ENCODE results near the gene LRRC17.

The LRRC17 gene

GRCh38 chr7:102914585-102914984, 1.8 kb downstream of the LRRC17 start:
- Histone ChIP-seq H3K36me3 (ENCODE audit: control insufficient read depth in 4 of 4, insufficient read depth in 4 of 4, low read length in 3 of 4) (no peaks in the 10 kb centered on the region), H3K4me1 (ENCODE audit: control extremely low read depth in 1 of 4, control insufficient read depth in 4 of 4, insufficient read depth in 4 of 4, low read length in 3 of 4) (peaks cover 4 to 6% (median 5%) of the 10 kb centered on the region in 4 experiments), H3K9me3 (ENCODE audit: control extremely low read depth in 1 of 5, control insufficient read depth in 4 of 5, insufficient read depth in 2 of 5, low read depth in 1 of 5, low read length in 4 of 5) (no peaks in the 10 kb centered on the region), H3K27me3 (replicated peaks in 2 of 5; ENCODE audit: control insufficient read depth in 4 of 5, insufficient read depth in 5 of 5, low read length in 4 of 5) (no peaks in the 10 kb centered on the region), H3K27ac (ENCODE audit: insufficient read depth in 1 of 2, low read depth in 1 of 2, low read length in 2 of 2, poor library complexity in 1 of 2, severe bottlenecking in 2 of 2) (no peak overlapping the region), H3K4me3 (ENCODE audit: control insufficient read depth in 1 of 7, extremely low read depth in 1 of 7, insufficient read depth in 4 of 7, low read depth in 2 of 7, low read length in 6 of 7) (no peak overlapping the region)
- 99% methylated on average over 8 of the region's 8 CpGs for WGBS (ENCODE audit: insufficient coverage)
- ChIA-PET POLR2A (no interaction called here), CTCF (interaction anchor here (0.7 kb wide), 1 partner anchor 82 kb away, joined by 3 read pairs; no protein-coding TSS in a partner anchor)
- DNase-seq = no peak

DNA sequence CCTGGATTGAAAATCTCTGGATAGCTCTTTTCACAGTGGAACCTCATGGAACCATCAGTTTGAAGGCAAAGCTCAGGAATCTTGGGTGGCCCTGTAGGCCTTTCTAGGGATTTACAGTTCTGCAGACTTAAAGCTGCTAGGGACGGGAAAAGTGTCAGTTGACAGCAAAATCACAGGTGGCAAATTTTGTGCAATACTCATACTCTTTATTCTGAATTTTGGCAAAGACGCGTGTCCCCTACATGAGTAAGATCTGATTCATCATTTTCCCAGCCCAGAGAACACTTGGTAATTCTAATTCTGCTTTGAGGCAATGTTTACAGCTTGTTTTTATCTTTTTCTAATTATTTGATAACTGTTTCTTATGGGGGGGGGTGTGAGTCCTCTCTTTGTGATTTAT, 3.6 kb downstream of the LRRC17 start:
- H3K36me3 ChIP-seq (ENCODE audit: control insufficient read depth in 4 of 4, insufficient read depth in 4 of 4, low read length in 3 of 4) = no peaks in the 10 kb centered on the region
- no peak overlapping the region for H3K4me3 ChIP-seq (ENCODE audit: control insufficient read depth in 1 of 7, extremely low read depth in 1 of 7, insufficient read depth in 4 of 7, low read depth in 2 of 7, low read length in 6 of 7)
- H3K27ac ChIP-seq (ENCODE audit: insufficient read depth in 1 of 2, low read depth in 1 of 2, low read length in 2 of 2, poor library complexity in 1 of 2, severe bottlenecking in 2 of 2) = no peak overlapping the region
- no peak for DNase-seq
- H3K27me3 ChIP-seq (replicated peaks in 2 of 5; ENCODE audit: control insufficient read depth in 4 of 5, insufficient read depth in 5 of 5, low read length in 4 of 5) = no peaks in the 10 kb centered on the region
- ChIA-PET POLR2A (no interaction called here), CTCF (interaction anchor here (0.8 to 1.4 kb wide), 2 partner anchors 8 to 10 kb away, joined by 3 read pairs; no protein-coding TSS in a partner anchor)
- H3K4me1 ChIP-seq (ENCODE audit: control extremely low read depth in 1 of 4, control insufficient read depth in 4 of 4, insufficient read depth in 4 of 4, low read length in 3 of 4) = peaks cover 4 to 6% (median 5%) of the 10 kb centered on the region in 4 experiments
- 93% methylated on average over 3 of the region's 3 CpGs for WGBS (ENCODE audit: insufficient coverage)
- H3K9me3 ChIP-seq (ENCODE audit: control extremely low read depth in 1 of 5, control insufficient read depth in 4 of 5, insufficient read depth in 2 of 5, low read depth in 1 of 5, low read length in 4 of 5) = no peaks in the 10 kb centered on the region

- ChIA-PET POLR2A (no interaction called here), CTCF (interaction anchor here (0.8 to 1.4 kb wide), 4 partner anchors 8 to 19 kb away, joined by 3 read pairs; no protein-coding TSS in a partner anchor)
- H3K4me3 ChIP-seq (ENCODE audit: control insufficient read depth in 1 of 7, extremely low read depth in 1 of 7, insufficient read depth in 4 of 7, low read depth in 2 of 7, low read length in 6 of 7) = no peak overlapping the region
- H3K27ac ChIP-seq (ENCODE audit: insufficient read depth in 1 of 2, low read depth in 1 of 2, low read length in 2 of 2, poor library complexity in 1 of 2, severe bottlenecking in 2 of 2) = no peak overlapping the region
- H3K4me1 ChIP-seq (ENCODE audit: control extremely low read depth in 1 of 4, control insufficient read depth in 4 of 4, insufficient read depth in 4 of 4, low read length in 3 of 4) = peaks cover 4 to 6% (median 5%) of the 10 kb centered on the region in 4 experiments
- no peaks in the 10 kb centered on the region for H3K27me3 ChIP-seq (replicated peaks in 2 of 5; ENCODE audit: control insufficient read depth in 4 of 5, insufficient read depth in 5 of 5, low read length in 4 of 5)
- DNase-seq = no peak
- no peaks in the 10 kb centered on the region for H3K9me3 ChIP-seq (ENCODE audit: control extremely low read depth in 1 of 5, control insufficient read depth in 4 of 5, insufficient read depth in 2 of 5, low read depth in 1 of 5, low read length in 4 of 5)
- no peaks in the 10 kb centered on the region for H3K36me3 ChIP-seq (ENCODE audit: control insufficient read depth in 4 of 4, insufficient read depth in 4 of 4, low read length in 3 of 4)
Observed at GRCh38 chr7:102916881-102917280, 4.1 kb downstream of the LRRC17 start.

- H3K4me3 ChIP-seq (ENCODE audit: control insufficient read depth in 1 of 7, extremely low read depth in 1 of 7, insufficient read depth in 4 of 7, low read depth in 2 of 7, low read length in 6 of 7) = no peak overlapping the region
- no peaks in the 10 kb centered on the region for H3K9me3 ChIP-seq (ENCODE audit: control extremely low read depth in 1 of 5, control insufficient read depth in 4 of 5, insufficient read depth in 2 of 5, low read depth in 1 of 5, low read length in 4 of 5)
- ChIA-PET POLR2A (no interaction called here), CTCF (interaction anchor here (1.0 to 1.4 kb wide), 3 partner anchors 11 to 144 kb away, joined by 3 read pairs; no protein-coding TSS in a partner anchor)
- H3K36me3 ChIP-seq (ENCODE audit: control insufficient read depth in 4 of 4, insufficient read depth in 4 of 4, low read length in 3 of 4) = no peaks in the 10 kb centered on the region
- H3K4me1 ChIP-seq (ENCODE audit: control extremely low read depth in 1 of 4, control insufficient read depth in 4 of 4, insufficient read depth in 4 of 4, low read length in 3 of 4) = peaks cover 3 to 6% (median 4%) of the 10 kb centered on the region in 4 experiments
- WGBS (ENCODE audit: insufficient coverage) = 93% methylated on average over 4 of the region's 5 CpGs
- no peaks in the 10 kb centered on the region for H3K27me3 ChIP-seq (replicated peaks in 2 of 5; ENCODE audit: control insufficient read depth in 4 of 5, insufficient read depth in 5 of 5, low read length in 4 of 5)
- H3K27ac ChIP-seq (ENCODE audit: insufficient read depth in 1 of 2, low read depth in 1 of 2, low read length in 2 of 2, poor library complexity in 1 of 2, severe bottlenecking in 2 of 2) = no peak overlapping the region
- DNase-seq = no peak
Observed at GRCh38 chr7:102917436-102918353, 4.9 kb downstream of the LRRC17 start.

- ChIA-PET POLR2A (no interaction called here), CTCF (interaction anchor here (1.1 to 1.4 kb wide), 2 partner anchors 18 to 143 kb away, joined by 3 read pairs; no protein-coding TSS in a partner anchor)
- H3K9me3 ChIP-seq (ENCODE audit: control extremely low read depth in 1 of 5, control insufficient read depth in 4 of 5, insufficient read depth in 2 of 5, low read depth in 1 of 5, low read length in 4 of 5) = no peaks in the 10 kb centered on the region
- no peak overlapping the region for H3K4me3 ChIP-seq (ENCODE audit: control insufficient read depth in 1 of 7, extremely low read depth in 1 of 7, insufficient read depth in 4 of 7, low read depth in 2 of 7, low read length in 6 of 7)
- no peak for DNase-seq
- H3K36me3 ChIP-seq (ENCODE audit: control insufficient read depth in 4 of 4, insufficient read depth in 4 of 4, low read length in 3 of 4) = no peaks in the 10 kb centered on the region
- H3K4me1 ChIP-seq (ENCODE audit: control extremely low read depth in 1 of 4, control insufficient read depth in 4 of 4, insufficient read depth in 4 of 4, low read length in 3 of 4) = no peaks in the 10 kb centered on the region
- H3K27me3 ChIP-seq (replicated peaks in 2 of 5; ENCODE audit: control insufficient read depth in 4 of 5, insufficient read depth in 5 of 5, low read length in 4 of 5) = no peaks in the 10 kb centered on the region
- H3K27ac ChIP-seq (ENCODE audit: insufficient read depth in 1 of 2, low read depth in 1 of 2, low read length in 2 of 2, poor library complexity in 1 of 2, severe bottlenecking in 2 of 2) = no peak overlapping the region
- no CpG with 5 or more reads among the region's 1 CpG for WGBS (ENCODE audit: insufficient coverage)
Observed at GRCh38 chr7:102918845-102919244, 6.0 kb downstream of the LRRC17 start.

DNA sequence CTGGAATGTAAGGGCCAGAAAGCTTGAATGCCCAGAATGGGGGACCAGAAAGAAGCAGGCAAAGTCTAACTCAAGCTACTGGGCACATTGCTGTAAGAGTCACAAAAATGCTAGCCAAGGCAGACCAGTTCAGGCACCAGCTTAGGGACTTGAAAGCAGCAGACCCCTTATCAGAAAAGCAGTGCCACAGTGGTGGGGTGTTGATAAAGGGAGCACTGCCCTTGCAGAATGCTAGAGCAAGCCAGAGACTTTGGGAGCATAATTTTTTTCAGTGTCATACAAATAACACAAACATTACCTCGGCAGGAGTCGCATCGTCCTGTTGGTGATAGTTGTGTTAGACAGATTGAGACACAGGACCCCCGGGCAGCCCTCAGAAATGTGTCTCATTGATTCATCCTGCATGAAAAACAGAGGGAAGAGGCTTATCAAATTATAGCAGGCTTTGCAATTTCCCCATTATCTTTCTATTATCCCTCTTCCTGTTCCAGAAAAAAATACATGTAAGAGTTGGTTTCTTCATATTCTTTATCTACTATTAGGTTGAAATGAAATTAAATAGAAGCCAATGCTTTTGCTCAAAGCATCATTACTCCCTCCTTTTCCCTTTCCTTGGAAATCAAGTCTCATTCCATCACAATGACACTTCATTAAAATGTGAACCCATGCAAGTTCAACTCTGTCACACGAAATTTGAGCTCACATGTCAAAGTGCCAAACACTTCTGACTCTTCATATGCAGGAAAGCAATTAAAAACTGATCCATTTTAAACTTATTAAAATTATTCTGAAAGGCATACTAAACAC, 13.4 kb downstream of the LRRC17 start:
- CTCF ChIA-PET = interaction anchor here (0.8 kb wide), 1 partner anchor 10 kb away, joined by 3 read pairs; no protein-coding TSS in a partner anchor
- Histone ChIP-seq H3K27me3 (replicated peaks in 2 of 5; ENCODE audit: control insufficient read depth in 4 of 5, insufficient read depth in 5 of 5, low read length in 4 of 5) (no peaks in the 10 kb centered on the region), H3K27ac (ENCODE audit: insufficient read depth in 1 of 2, low read depth in 1 of 2, low read length in 2 of 2, poor library complexity in 1 of 2, severe bottlenecking in 2 of 2) (peak overlapping the region in 1 of 2 experiments; percentile 39), H3K4me3 (ENCODE audit: control insufficient read depth in 1 of 7, extremely low read depth in 1 of 7, insufficient read depth in 4 of 7, low read depth in 2 of 7, low read length in 6 of 7) (no peak overlapping the region), H3K36me3 (ENCODE audit: control insufficient read depth in 4 of 4, insufficient read depth in 4 of 4, low read length in 3 of 4) (no peaks in the 10 kb centered on the region), H3K4me1 (ENCODE audit: control extremely low read depth in 1 of 4, control insufficient read depth in 4 of 4, insufficient read depth in 4 of 4, low read length in 3 of 4) (no peaks in the 10 kb centered on the region), H3K9me3 (ENCODE audit: control extremely low read depth in 1 of 5, control insufficient read depth in 4 of 5, insufficient read depth in 2 of 5, low read depth in 1 of 5, low read length in 4 of 5) (no peaks in the 10 kb centered on the region)
- POLR2A ChIA-PET = no interaction called here
- 50% methylated on average over 1 of the region's 5 CpGs for WGBS (ENCODE audit: insufficient coverage)
- peak; percentile 26 to 61 (median 43) for DNase-seq

GRCh38 chr7:102926783-102927140, 14.0 kb downstream of the LRRC17 start:
- CTCF ChIA-PET = interaction anchor here (0.8 kb wide), 1 partner anchor 11 kb away, joined by 3 read pairs; no protein-coding TSS in a partner anchor
- Histone ChIP-seq H3K27me3 (replicated peaks in 2 of 5; ENCODE audit: control insufficient read depth in 4 of 5, insufficient read depth in 5 of 5, low read length in 4 of 5) (no peaks in the 10 kb centered on the region), H3K36me3 (ENCODE audit: control insufficient read depth in 4 of 4, insufficient read depth in 4 of 4, low read length in 3 of 4) (no peaks in the 10 kb centered on the region), H3K9me3 (ENCODE audit: control extremely low read depth in 1 of 5, control insufficient read depth in 4 of 5, insufficient read depth in 2 of 5, low read depth in 1 of 5, low read length in 4 of 5) (no peaks in the 10 kb centered on the region), H3K4me1 (ENCODE audit: control extremely low read depth in 1 of 4, control insufficient read depth in 4 of 4, insufficient read depth in 4 of 4, low read length in 3 of 4) (no peaks in the 10 kb centered on the region), H3K4me3 (ENCODE audit: control insufficient read depth in 1 of 7, extremely low read depth in 1 of 7, insufficient read depth in 4 of 7, low read depth in 2 of 7, low read length in 6 of 7) (no peak overlapping the region), H3K27ac (ENCODE audit: insufficient read depth in 1 of 2, low read depth in 1 of 2, low read length in 2 of 2, poor library complexity in 1 of 2, severe bottlenecking in 2 of 2) (no peak overlapping the region)
- no peak for DNase-seq
- POLR2A ChIA-PET = no interaction called here
